ENCODE results near the gene SHROOM2.

DNA sequence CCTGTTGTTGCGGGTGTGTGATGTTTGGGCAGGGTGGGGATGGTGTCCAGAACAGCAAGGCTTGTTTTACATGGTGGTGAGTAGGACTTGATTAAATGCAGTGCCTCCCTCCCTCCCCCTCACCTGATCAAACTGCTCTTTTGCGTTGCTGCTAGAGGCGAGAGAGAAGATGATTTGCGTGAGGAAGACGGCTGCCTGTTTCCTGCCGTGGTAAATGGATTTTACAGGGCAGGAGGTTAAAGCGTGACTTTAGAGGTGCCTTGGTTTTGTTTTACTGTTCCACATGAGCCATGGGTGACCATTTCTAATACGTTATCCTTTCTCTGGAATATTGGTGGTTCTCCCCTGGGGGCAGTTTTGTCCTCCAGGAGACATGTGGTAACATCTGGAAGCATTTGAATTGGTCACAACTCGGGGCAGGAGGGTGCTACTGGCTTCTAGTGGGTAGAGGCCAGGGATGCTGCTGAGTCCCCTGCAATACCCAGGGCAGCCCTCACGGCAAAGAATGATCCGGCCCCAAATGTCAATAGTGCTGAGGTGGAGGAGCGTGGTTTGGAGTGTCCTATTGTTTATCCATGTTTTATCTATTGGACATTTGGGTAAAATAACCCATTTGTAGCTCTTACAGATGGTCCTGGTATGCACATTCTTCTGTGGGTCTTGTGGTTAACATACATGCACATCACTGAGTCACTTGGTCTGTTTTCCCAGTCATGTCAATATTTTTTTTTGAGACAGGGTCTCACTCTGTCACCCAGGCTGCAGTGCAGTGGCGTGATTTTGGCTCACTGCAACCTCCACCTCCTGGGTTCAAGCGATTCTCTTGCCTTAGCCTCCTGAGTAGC is 73.7 kb downstream of the SHROOM2 start:
- TF ChIP-seq, protein P1, sequence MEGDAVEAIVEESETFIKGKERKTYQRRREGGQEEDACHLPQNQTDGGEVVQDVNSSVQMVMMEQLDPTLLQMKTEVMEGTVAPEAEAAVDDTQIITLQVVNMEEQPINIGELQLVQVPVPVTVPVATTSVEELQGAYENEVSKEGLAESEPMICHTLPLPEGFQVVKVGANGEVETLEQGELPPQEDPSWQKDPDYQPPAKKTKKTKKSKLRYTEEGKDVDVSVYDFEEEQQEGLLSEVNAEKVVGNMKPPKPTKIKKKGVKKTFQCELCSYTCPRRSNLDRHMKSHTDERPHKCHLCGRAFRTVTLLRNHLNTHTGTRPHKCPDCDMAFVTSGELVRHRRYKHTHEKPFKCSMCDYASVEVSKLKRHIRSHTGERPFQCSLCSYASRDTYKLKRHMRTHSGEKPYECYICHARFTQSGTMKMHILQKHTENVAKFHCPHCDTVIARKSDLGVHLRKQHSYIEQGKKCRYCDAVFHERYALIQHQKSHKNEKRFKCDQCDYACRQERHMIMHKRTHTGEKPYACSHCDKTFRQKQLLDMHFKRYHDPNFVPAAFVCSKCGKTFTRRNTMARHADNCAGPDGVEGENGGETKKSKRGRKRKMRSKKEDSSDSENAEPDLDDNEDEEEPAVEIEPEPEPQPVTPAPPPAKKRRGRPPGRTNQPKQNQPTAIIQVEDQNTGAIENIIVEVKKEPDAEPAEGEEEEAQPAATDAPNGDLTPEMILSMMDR (IDR thresholded peaks at IDR 0.05): no peak
- TF ChIP-seq POLR2AphosphoS5 (IDR thresholded peaks at IDR 0.05) (no peak), POLR2A (IDR thresholded peaks at IDR 0.05) (no peak)

All from gastroesophageal sphincter (tissue), 3 donors.